Measurements from ENCODE around the gene ACSS1. TPM values are rescaled to one million over a fixed set of nuclear protein-coding genes. Genes with fewer than 3 reads are reported as not detected.
A peak's percentile ranks its signal among the peaks of the same experiment; 100 is the strongest.

Gene ACSS1
- total RNA-seq, 5 donors from 2014 or later (not counting 1 experiment from before 2014, with no cell fraction given): 39.1 to 59.6 (median 57.7) TPM

DNA sequence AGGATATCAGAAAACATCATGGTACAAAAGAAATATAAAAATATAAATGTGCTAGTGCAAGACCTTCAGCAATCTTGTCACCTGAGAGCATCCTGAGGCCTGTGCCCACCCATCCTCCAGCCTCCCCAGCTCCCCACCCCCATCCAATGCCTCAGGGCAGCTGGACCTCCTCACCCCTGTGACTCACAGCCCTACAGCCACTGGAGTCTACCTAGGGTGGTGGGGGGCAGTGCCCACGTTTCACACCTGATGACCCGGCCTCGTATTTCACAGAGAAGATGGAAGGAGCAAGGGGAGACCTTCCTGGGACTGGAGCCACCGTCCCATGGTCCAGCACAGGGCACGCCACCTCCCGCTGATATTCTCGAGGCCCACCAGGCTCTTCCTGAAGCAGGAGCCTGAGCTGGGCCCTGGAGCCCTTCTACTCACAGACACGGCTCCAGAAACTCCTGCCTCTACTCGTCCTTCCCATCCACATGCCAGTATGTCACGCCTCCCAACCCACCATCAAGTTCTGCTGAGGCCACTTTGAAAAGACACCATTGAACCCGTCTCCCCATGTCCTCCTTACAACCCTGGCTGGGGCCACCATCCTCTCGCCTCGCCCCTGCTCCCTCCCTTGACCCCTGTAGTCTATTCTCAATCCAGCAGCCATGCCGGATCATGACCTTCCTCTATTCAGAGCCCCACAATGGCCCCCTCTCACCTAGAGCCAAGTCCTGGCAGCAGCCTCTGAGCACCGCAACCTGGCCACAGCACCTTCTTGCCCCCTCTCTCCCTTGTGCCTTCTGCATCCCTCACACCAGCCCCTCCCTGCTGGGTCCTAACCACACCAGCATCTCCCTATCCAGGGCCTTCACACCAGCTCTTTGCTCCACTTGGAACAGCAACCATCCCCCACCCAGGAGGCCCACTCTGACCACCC, 78.6 kb downstream of the ACSS1 start:
- DNase-seq (no peak), ATAC-seq (replicated peaks in 1 of 4) (no peak)
- Mint-ChIP-seq H3K4me3 (peak overlapping the region in 1 of 3 donors; percentile 12), H3K27me3 (no peaks in the 10 kb centered on the region), H3K36me3 (peaks cover 91% of the 10 kb centered on the region), H3K9me3 (peaks cover 4 to 19% (median 13%) of the 10 kb centered on the region in 3 donors), H3K27ac (peak overlapping the region in 1 of 2 donors; percentile 28), H3K4me1 (peaks cover 30 to 52% (median 44%) of the 10 kb centered on the region in 3 donors)
- Histone ChIP-seq H3K36me3 (ENCODE audit: control insufficient read depth in 2 of 2, extremely low read depth in 1 of 2, insufficient read depth in 1 of 2, low read length in 1 of 2) (peaks cover 8 to 71% of the 10 kb centered on the region in 2 donors), H3K27ac (ENCODE audit: low read length) (no peak overlapping the region), H3K27me3 (replicated peaks in 1 of 2; ENCODE audit: control insufficient read depth in 2 of 2, extremely low read depth in 1 of 2, insufficient read depth in 2 of 2, low read length in 1 of 2) (no peaks in the 10 kb centered on the region), H3K4me1 (ENCODE audit: control insufficient read depth in 1 of 2, extremely low read depth in 1 of 2, insufficient read depth in 2 of 2, low read length in 2 of 2) (peaks cover 0 to 40% of the 10 kb centered on the region in 2 experiments), H3K4me3 (ENCODE audit: control insufficient read depth in 1 of 2, extremely low read depth in 1 of 2, low read length in 1 of 2) (no peak overlapping the region), H3K9me3 (no peaks in the 10 kb centered on the region)
- ChIA-PET CTCF (no interaction called here), POLR2A (interaction anchor here in 1 of 2 donors (0.6 kb wide), 1 partner anchor 18 kb away, joined by 3 read pairs; no protein-coding TSS in a partner anchor)
- 98% methylated on average over 14 of the region's 15 CpGs for WGBS (ENCODE audit: insufficient coverage)

- ATAC-seq (replicated peaks in 1 of 4) (no peak), DNase-seq (no peak)
- 85% methylated on average over 5 of the region's 8 CpGs for WGBS (ENCODE audit: insufficient coverage)
- peaks cover 4 to 19% (median 13%) of the 10 kb centered on the region in 3 donors for H3K9me3 Mint-ChIP-seq
- H3K4me3 Mint-ChIP-seq: no peak overlapping the region
- Histone ChIP-seq H3K4me1 (ENCODE audit: control insufficient read depth in 1 of 2, extremely low read depth in 1 of 2, insufficient read depth in 2 of 2, low read length in 2 of 2) (peaks cover 0 to 40% of the 10 kb centered on the region in 2 experiments), H3K9me3 (no peaks in the 10 kb centered on the region), H3K27ac (ENCODE audit: low read length) (no peak overlapping the region), H3K4me3 (ENCODE audit: control insufficient read depth in 1 of 2, extremely low read depth in 1 of 2, low read length in 1 of 2) (no peak overlapping the region), H3K36me3 (ENCODE audit: control insufficient read depth in 2 of 2, extremely low read depth in 1 of 2, insufficient read depth in 1 of 2, low read length in 1 of 2) (peaks cover 8 to 72% of the 10 kb centered on the region in 2 donors), H3K27me3 (replicated peaks in 1 of 2; ENCODE audit: control insufficient read depth in 2 of 2, extremely low read depth in 1 of 2, insufficient read depth in 2 of 2, low read length in 1 of 2) (no peaks in the 10 kb centered on the region)
- ChIA-PET CTCF (interaction anchor here in 1 of 2 donors (0.7 kb wide), 1 partner anchor 1041 kb away, joined by 3 read pairs; no protein-coding TSS in a partner anchor), POLR2A (interaction anchor here in 1 of 2 donors (0.6 to 1.2 kb wide), 2 partner anchors 17 to 23 kb away, joined by 3 read pairs; no protein-coding TSS in a partner anchor)
- no peaks in the 10 kb centered on the region for H3K27me3 Mint-ChIP-seq
- H3K27ac Mint-ChIP-seq: no peak overlapping the region
- H3K36me3 Mint-ChIP-seq: peaks cover 90% of the 10 kb centered on the region
- peaks cover 27 to 49% (median 39%) of the 10 kb centered on the region in 3 donors for H3K4me1 Mint-ChIP-seq
Measured at GRCh38 chr20:24978513-24978912, 79.4 kb downstream of the ACSS1 start.

- Histone ChIP-seq H3K9me3 (no peaks in the 10 kb centered on the region), H3K27me3 (replicated peaks in 1 of 2; ENCODE audit: control insufficient read depth in 2 of 2, extremely low read depth in 1 of 2, insufficient read depth in 2 of 2, low read length in 1 of 2) (no peaks in the 10 kb centered on the region), H3K36me3 (ENCODE audit: control insufficient read depth in 2 of 2, extremely low read depth in 1 of 2, insufficient read depth in 1 of 2, low read length in 1 of 2) (peaks cover 8 to 73% of the 10 kb centered on the region in 2 donors), H3K4me1 (ENCODE audit: control insufficient read depth in 1 of 2, extremely low read depth in 1 of 2, insufficient read depth in 2 of 2, low read length in 2 of 2) (peaks cover 0 to 39% of the 10 kb centered on the region in 2 experiments), H3K4me3 (ENCODE audit: control insufficient read depth in 1 of 2, extremely low read depth in 1 of 2, low read length in 1 of 2) (no peak overlapping the region), H3K27ac (ENCODE audit: low read length) (no peak overlapping the region)
- Mint-ChIP-seq H3K9me3 (peaks cover 4 to 19% (median 13%) of the 10 kb centered on the region in 3 donors), H3K36me3 (peaks cover 90% of the 10 kb centered on the region), H3K27me3 (no peaks in the 10 kb centered on the region), H3K27ac (no peak overlapping the region), H3K4me3 (no peak overlapping the region), H3K4me1 (peaks cover 27 to 45% (median 35%) of the 10 kb centered on the region in 3 donors)
- ATAC-seq (replicated peaks in 1 of 4) (no peak), DNase-seq (no peak)
- ChIA-PET POLR2A (interaction anchor here in 1 of 2 donors (1.2 kb wide), 1 partner anchor 23 kb away, joined by 3 read pairs; no protein-coding TSS in a partner anchor), CTCF (interaction anchor here in 1 of 2 donors (0.7 kb wide), 1 partner anchor 1040 kb away, joined by 3 read pairs; no protein-coding TSS in a partner anchor)
- WGBS (ENCODE audit: insufficient coverage): 100% methylated on average over 2 of the region's 3 CpGs
Measured at GRCh38 chr20:24977797-24978196, 80.1 kb downstream of the ACSS1 start.

DNA sequence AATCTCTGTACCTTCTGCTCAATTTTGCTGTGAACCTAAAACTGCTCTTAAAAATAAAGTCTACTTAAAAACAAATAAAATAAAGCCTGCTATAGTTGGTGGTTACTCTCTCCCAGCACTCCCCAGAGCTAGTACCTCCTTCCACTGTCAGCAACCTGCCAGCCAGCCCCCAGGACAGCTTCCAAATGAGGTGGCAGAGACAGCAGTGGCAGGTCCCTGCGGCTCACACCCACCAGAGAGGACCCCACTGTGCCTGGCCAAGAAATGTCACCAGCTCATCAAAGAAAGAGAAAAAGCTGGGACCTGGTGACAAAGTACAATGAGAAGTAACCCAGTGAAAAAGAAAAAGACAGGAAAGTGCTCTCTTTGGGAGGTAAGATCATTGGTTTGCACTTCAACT, 80.6 kb downstream of the ACSS1 start:
- Mint-ChIP-seq H3K9me3 (peaks cover 4 to 19% (median 13%) of the 10 kb centered on the region in 3 donors), H3K36me3 (peaks cover 89% of the 10 kb centered on the region), H3K4me3 (no peak overlapping the region), H3K27ac (no peak overlapping the region), H3K4me1 (peaks cover 23 to 42% (median 32%) of the 10 kb centered on the region in 3 donors), H3K27me3 (no peaks in the 10 kb centered on the region)
- 80% methylated on average over 1 of the region's 1 CpG for WGBS (ENCODE audit: insufficient coverage)
- Histone ChIP-seq H3K9me3 (no peaks in the 10 kb centered on the region), H3K4me3 (ENCODE audit: control insufficient read depth in 1 of 2, extremely low read depth in 1 of 2, low read length in 1 of 2) (no peak overlapping the region), H3K27me3 (replicated peaks in 1 of 2; ENCODE audit: control insufficient read depth in 2 of 2, extremely low read depth in 1 of 2, insufficient read depth in 2 of 2, low read length in 1 of 2) (no peaks in the 10 kb centered on the region), H3K4me1 (ENCODE audit: control insufficient read depth in 1 of 2, extremely low read depth in 1 of 2, insufficient read depth in 2 of 2, low read length in 2 of 2) (peaks cover 0 to 35% of the 10 kb centered on the region in 2 experiments), H3K36me3 (ENCODE audit: control insufficient read depth in 2 of 2, extremely low read depth in 1 of 2, insufficient read depth in 1 of 2, low read length in 1 of 2) (peaks cover 8 to 77% of the 10 kb centered on the region in 2 donors), H3K27ac (ENCODE audit: low read length) (no peak overlapping the region)
- ATAC-seq (replicated peaks in 1 of 4) (no peak), DNase-seq (no peak)
- ChIA-PET POLR2A (no interaction called here), CTCF (no interaction called here)

DNA sequence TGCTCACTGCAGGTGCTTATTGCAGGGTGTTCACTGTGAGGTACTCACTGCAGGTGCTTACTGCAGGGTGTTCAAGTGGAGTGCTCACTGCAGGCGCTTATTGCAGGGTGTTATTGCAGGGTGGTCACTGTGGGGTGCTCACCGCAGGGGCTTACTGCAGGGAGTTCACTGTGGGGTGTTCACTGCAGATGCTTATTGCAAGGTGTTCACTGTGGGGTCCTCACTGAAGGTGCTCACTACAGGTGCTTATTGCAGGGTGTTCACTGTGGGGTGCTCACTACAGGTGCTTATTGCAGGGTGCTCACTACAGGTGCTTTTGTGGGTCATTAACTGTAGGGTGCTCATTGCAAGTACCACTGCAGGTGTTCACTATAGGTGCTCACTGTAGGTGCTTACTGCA, 85.6 kb downstream of the ACSS1 start:
- Histone ChIP-seq H3K4me3 (ENCODE audit: control insufficient read depth in 1 of 2, extremely low read depth in 1 of 2, low read length in 1 of 2) (no peak overlapping the region), H3K9me3 (no peaks in the 10 kb centered on the region), H3K27me3 (replicated peaks in 1 of 2; ENCODE audit: control insufficient read depth in 2 of 2, extremely low read depth in 1 of 2, insufficient read depth in 2 of 2, low read length in 1 of 2) (no peaks in the 10 kb centered on the region), H3K27ac (ENCODE audit: low read length) (no peak overlapping the region), H3K36me3 (ENCODE audit: control insufficient read depth in 2 of 2, extremely low read depth in 1 of 2, insufficient read depth in 1 of 2, low read length in 1 of 2) (peaks cover 13 to 79% of the 10 kb centered on the region in 2 donors), H3K4me1 (ENCODE audit: control insufficient read depth in 1 of 2, extremely low read depth in 1 of 2, insufficient read depth in 2 of 2, low read length in 2 of 2) (peaks cover 0 to 4% of the 10 kb centered on the region in 2 experiments)
- ATAC-seq (replicated peaks in 1 of 4) (no peak), DNase-seq (no peak)
- H3K27ac Mint-ChIP-seq: no peak overlapping the region
- CTCF ChIA-PET: interaction anchor here in 1 of 2 donors (0.6 kb wide), 1 partner anchor 10 kb away, joined by 3 read pairs; no protein-coding TSS in a partner anchor
- peaks cover 9 to 20% (median 10%) of the 10 kb centered on the region in 3 donors for H3K4me1 Mint-ChIP-seq
- WGBS (ENCODE audit: insufficient coverage): no CpG with 5 or more reads among the region's 2 CpGs
- peaks cover 79% of the 10 kb centered on the region for H3K36me3 Mint-ChIP-seq
- H3K4me3 Mint-ChIP-seq: no peak overlapping the region
- peaks cover 4 to 19% (median 13%) of the 10 kb centered on the region in 3 donors for H3K9me3 Mint-ChIP-seq
- POLR2A ChIA-PET: no interaction called here
- no peaks in the 10 kb centered on the region for H3K27me3 Mint-ChIP-seq

DNA sequence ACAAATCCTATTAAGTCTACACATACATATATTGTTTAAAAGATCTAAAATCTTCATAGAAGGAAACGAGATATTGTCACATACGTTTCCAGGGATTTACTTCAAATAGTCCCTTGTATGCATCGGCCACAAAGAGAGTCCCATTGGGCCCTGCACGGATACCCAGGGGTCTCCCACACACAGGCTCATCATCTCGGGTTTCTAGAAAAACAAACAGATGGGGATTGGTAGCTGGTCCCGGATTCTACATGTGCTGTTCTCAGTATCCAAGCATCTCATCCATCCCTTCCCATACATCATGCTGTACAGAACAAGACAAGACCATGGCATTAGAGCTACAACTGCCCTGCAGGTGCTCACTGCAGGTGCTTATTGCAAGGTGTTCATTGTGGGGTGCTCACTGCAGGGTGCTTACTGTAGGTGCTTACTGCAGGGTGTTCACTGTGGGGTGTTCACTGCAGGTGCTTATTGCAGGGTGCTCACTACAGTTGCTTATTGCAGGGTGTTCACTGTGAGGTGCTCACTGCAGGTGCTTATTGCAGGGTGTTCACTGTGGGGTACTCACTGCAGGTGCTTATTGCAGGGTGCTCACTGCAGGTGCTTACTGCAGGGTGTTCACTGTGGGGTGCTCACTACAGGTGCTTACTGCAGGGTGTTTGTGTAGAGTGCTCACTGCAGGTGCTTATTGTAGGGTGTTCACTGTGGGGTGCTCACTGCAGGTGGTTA, 86.4 kb downstream of the ACSS1 start:
- Histone ChIP-seq H3K4me1 (ENCODE audit: control insufficient read depth in 1 of 2, extremely low read depth in 1 of 2, insufficient read depth in 2 of 2, low read length in 2 of 2) (peaks cover 0 to 4% of the 10 kb centered on the region in 2 experiments), H3K27me3 (replicated peaks in 1 of 2; ENCODE audit: control insufficient read depth in 2 of 2, extremely low read depth in 1 of 2, insufficient read depth in 2 of 2, low read length in 1 of 2) (no peaks in the 10 kb centered on the region), H3K9me3 (no peaks in the 10 kb centered on the region), H3K27ac (ENCODE audit: low read length) (no peak overlapping the region), H3K36me3 (ENCODE audit: control insufficient read depth in 2 of 2, extremely low read depth in 1 of 2, insufficient read depth in 1 of 2, low read length in 1 of 2) (peaks cover 15 to 76% of the 10 kb centered on the region in 2 donors), H3K4me3 (ENCODE audit: control insufficient read depth in 1 of 2, extremely low read depth in 1 of 2, low read length in 1 of 2) (no peak overlapping the region)
- H3K27ac Mint-ChIP-seq: no peak overlapping the region
- peaks cover 7 to 17% (median 10%) of the 10 kb centered on the region in 3 donors for H3K4me1 Mint-ChIP-seq
- DNase-seq: no peak
- no peak for ATAC-seq (replicated peaks in 1 of 4)
- no peak overlapping the region for H3K4me3 Mint-ChIP-seq
- POLR2A ChIA-PET: no interaction called here
- peaks cover 75% of the 10 kb centered on the region for H3K36me3 Mint-ChIP-seq
- peaks cover 4 to 14% (median 10%) of the 10 kb centered on the region in 3 donors for H3K9me3 Mint-ChIP-seq
- CTCF ChIA-PET: no interaction called here
- H3K27me3 Mint-ChIP-seq: no peaks in the 10 kb centered on the region
- 97% methylated on average over 4 of the region's 6 CpGs for WGBS (ENCODE audit: insufficient coverage)
